ENCODE measurements around the gene SLC37A1. TPM values are rescaled to one million over a fixed set of nuclear protein-coding genes. Genes with fewer than 3 reads are reported as not detected.

The SLC37A1 gene
- total RNA-seq, 1 donor from 2014 or later, result 24.5 TPM

- no peak for DNase-seq
Observed at GRCh38 chr21:42563261-42563660, 49.6 kb downstream of the SLC37A1 start.

- no peak for DNase-seq
Observed at GRCh38 chr21:42563686-42564085, 50.0 kb downstream of the SLC37A1 start.

GRCh38 chr21:42564561-42564971 lies 50.9 kb downstream of the SLC37A1 start:
- DNase-seq, result no peak

- no peak for DNase-seq
Observed at GRCh38 chr21:42565206-42565810, 51.7 kb downstream of the SLC37A1 start.

GRCh38 chr21:42565886-42566523 lies 52.4 kb downstream of the SLC37A1 start:
- DNase-seq, result no peak

DNA sequence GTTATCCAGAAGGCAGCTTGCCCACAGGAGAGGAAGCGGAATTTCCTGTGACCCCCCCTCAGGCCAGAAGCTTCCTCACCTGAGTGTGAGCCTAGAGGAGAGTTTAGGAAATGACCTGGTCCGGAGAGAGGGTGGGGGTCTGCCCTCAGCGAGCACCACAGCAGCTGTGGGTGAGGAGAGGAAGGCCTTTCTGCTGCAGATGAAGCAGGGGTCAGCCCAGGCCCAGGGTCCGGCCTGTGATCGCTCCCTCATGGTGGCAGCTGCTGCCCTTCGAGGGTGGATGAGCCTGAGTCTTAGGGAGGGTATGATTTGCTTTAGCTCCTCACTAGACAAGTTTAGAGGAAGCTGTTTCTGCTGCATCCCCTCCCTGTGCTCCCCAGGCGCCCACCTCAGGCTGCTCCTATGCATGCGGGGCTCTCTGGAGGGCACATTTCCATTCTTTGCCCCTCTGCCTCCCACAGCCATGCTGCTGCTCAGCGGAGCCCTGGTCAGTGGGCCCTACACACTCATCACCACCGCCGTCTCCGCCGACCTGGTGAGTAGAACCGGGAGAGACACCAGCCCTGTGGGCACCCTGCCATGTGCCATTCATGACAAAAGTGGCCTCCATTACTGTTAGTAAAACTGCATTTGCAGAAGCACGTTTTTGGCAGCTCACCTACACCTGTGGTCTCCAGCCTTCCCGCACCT lies 53.0 kb downstream of the SLC37A1 start:
- DNase-seq, result no peak

- DNase-seq, result no peak
Observed at GRCh38 chr21:42567214-42567555, 53.5 kb downstream of the SLC37A1 start.

DNA sequence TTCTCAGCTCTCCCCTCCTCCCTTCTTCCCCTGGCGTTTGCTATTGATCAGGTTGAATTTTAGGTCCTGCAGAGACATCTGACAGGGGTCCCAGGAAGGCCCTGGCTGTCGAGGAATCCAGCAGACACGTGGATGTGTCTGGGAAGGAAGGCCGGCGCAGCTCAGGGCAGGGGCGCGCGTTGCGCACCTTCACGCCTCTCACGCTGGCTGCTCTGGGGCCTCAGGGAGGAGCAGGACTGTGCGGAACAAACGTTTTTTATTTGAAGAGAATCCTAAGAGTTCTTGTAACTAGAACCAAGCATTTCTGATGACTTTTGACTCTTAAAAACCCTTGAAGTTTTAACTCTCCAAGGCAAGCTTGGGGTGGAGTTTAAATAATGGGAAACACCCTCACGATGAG lies 54.2 kb downstream of the SLC37A1 start:
- DNase-seq, result no peak

DNA sequence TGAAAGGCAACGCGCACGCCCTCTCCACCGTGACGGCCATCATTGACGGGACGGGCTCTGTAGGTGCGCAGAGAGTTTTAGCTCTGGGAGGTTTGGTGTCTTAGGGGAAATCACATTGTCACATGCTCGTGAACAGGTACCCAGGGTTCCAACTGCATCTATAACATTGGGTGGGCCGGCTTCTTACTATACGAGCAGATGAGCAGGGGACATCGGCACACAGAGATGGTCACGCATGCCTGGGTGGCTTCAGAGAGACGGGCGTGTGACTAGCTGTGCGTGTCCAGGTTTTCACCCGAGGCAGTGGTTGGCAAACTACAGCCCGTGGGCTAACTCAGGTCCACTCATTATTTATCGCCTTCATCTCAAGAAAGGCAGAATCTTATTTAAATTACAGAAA lies 54.7 kb downstream of the SLC37A1 start:
- DNase-seq, result no peak

DNA sequence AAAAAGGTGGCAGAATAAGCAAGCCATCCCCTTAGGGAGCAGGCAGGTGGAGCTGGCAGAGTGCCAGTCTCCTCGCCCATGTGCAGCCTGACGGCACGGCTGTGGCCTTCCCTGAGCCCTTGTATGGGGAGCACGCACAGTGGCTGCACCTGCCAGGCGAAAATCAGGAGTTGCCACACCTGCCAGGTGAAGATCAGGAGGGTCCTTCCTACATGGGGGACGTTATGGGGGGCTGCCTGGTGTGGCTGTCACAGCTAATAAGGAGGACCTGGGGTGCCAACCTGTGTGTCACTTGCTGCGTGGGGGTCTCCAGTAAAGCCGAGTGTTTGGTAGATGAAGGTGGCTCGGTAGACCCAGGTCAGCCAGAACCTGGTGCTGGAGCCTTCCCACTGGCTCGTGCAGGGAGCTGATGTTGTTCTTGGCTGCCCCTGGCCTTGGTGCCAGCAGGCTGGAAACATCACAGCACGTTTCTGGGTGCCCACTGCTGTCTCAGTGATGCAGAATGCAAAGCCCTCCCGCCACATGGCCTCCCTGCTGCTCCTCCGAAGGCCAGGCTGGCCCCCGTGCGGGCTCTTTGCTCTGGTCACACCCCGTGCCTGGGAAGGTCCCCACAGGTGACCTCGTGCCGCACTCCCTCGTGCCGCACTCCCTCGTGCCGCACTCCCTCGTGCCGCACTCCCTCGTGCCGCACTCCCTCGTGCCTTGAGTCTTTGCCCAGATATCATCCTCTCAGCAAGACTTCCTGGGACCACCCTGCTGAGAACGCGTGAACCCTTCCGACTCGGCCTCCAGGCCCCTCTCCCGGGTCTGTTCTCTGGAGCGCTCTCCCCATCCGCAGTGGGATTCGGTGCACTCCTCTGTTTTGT lies 55.4 kb downstream of the SLC37A1 start:
- no peak for DNase-seq

- no peak for DNase-seq
Observed at GRCh38 chr21:42569732-42570301, 56.2 kb downstream of the SLC37A1 start.

DNA sequence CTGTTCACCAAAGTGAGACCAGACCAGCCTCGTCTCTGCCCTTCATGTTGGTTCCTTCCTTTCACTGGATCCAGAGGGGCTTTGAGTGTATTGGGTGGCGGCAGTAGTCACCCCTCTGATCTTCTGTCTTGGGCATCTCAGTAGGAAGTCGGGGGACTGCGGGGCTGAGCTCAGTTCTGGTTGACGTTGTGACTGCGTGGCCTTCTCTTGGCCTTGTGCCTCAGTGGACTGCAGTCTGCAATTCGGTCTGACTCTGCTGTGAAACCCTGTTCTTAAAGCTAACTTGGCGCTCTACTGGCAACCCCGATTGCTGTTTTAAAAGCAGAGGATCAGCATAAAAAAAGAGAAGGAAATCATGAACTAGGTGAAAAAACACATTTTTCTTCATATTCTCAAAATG lies 56.7 kb downstream of the SLC37A1 start:
- no peak for DNase-seq

GRCh38 chr21:42570841-42571387 lies 57.3 kb downstream of the SLC37A1 start:
- no peak for DNase-seq

- no peak for DNase-seq
Observed at GRCh38 chr21:42571391-42572150, 57.9 kb downstream of the SLC37A1 start.

GRCh38 chr21:42572906-42573495 lies 59.3 kb downstream of the SLC37A1 start:
- DNase-seq, result no peak

GRCh38 chr21:42574234-42575027 lies 60.8 kb downstream of the SLC37A1 start:
- no peak for DNase-seq

- no peak for DNase-seq
Observed at GRCh38 chr21:42575111-42575510, 61.5 kb downstream of the SLC37A1 start.

DNA sequence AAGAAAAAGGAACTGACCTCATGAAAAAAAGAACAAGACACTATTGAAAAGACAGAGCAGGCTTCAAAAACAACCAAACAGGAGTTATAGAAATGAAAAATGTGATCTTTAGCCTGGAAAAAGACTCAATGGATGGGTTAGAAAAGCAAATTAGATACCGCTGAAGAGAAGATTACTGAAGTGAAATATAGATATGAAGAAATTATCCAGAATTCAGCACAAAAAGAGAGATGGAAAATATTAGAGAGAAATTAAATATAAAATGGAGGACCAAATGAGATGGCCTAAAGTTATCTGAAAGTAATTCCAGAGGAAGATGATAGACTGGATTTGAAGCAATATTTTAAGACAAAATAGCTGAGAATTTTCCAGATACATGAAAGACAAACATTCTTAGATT lies 63.0 kb downstream of the SLC37A1 start:
- DNase-seq, result no peak

DNA sequence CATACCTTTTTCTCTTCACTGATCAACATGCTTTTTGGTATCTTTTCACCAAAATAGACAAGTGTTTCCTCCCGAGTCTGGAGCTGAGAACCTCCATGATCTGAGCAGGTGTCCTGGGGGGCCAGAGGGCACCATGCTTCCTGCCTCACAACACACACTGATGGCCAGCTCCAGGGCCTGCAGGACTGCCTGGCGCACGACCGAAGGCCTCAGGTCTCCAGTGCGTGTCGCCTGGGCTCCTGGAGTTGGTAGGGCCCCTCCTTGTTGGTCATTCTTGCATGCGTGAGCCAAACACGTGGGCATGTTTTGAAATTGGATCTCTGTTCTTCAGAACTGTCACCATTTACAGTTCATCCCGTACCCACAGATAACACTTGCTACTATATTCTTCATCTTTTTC lies 64.4 kb downstream of the SLC37A1 start:
- no peak for DNase-seq

DNA sequence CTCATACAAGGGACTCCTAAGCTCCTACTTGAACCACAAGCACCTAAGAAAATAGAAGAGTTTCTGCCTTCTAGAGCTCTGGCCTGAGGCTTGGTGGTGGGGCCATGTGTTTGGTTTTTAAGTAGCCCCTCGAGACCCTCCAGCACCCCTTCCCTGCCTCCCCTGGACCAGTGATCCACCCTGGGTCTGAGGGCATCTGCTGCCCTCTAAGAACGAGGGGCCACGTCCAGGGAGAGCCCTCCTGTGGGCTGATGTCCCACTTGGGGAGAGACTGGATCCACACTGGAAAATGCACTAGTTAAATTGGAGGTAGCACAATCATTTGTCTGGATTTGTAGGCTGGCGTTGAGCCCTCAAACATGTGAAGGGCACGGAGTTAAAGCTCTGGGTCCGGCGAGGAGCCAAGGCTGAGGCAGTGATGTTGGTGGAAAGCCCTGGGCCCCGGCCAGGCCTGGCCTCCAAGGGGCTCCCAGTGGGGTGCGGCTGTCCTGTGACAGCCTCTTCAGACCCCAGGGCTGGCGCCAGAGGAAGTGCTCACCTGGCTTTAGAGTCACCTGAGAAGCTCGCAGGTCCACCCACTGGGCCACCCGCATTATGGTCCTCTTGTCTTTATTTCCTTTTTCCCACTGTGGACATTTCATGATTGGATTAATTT lies 65.2 kb downstream of the SLC37A1 start:
- no peak for DNase-seq
